NCI-H446 treated with DMSO at 0.1 percent for 48 hours (cell line): ENCODE data around the gene DGCR6L.
"Not testable (repeated sequence)": the region's sequence is repeated elsewhere in the genome, so short reads cannot be mapped to it uniquely, and the experiment has no call there.

Source experiments
- DNase-seq: peaks from one replicate; lab custom pipeline; 2025; lab: John Stamatoyannopoulos, UW

DGCR6L gene

DNA sequence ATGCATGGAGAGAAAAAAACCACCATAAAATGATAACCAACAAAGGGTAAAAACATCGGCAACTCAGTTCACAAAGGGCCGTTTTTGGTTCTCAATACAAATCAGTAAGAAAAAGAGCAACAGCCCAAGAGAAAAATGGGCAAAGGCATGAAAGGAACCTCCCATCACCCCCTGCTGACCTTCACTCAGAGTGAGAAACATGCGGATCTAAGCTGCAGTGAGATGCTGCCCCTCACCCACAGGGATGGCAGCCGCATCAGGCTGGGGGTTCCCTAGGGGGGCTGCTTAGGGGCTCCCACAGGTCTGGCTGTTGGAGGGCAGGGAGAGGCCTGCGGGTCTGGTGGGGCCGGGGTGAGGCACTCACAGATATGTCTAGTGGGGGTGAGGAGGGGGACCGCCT, 44.5 kb downstream of the DGCR6L start:
- DNase-seq, result not testable (repeated sequence)

DNA sequence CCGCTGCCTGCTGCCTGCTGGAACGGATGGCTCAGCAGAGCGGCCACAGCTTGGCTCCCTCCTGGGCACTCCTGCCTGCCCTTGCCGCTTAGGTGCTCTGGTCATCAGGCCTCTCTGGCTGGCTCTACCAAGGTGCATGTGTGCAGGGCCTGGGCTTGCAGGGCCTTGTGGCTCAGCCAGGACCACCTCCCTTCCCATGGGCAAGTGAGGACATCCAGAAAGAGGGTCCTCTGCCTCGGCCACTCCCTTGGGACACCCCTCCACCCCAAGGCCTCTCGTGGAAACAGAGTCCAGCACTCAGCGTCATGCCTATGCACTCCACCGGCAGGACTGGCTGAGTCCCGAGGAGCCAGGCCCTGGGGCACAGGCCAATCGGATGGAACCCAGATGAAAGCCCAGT, 45.5 kb downstream of the DGCR6L start:
- DNase-seq, result not testable (repeated sequence)

DNA sequence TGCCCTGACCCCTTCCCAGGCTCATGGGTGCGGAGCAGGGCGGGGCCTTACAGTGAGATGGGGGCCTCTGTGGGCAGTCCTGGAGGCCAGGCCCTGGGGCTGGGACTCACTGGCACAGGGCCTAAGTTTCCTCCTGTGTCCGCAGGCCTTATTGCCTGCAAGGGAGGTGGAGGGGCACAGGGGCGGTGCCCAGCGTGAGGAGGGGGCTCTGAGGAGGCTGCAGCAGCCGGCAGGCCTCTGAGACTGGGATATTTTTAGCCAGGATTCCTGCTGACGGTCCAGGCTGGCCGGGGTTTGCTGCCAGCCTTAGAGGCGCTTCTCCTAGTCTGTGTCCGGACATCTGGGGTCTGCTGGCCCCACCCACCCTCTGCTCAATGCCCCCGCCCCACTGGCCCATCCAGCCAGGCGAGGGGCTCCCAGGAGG, 46.1 kb downstream of the DGCR6L start:
- DNase-seq, result no peak

DNA sequence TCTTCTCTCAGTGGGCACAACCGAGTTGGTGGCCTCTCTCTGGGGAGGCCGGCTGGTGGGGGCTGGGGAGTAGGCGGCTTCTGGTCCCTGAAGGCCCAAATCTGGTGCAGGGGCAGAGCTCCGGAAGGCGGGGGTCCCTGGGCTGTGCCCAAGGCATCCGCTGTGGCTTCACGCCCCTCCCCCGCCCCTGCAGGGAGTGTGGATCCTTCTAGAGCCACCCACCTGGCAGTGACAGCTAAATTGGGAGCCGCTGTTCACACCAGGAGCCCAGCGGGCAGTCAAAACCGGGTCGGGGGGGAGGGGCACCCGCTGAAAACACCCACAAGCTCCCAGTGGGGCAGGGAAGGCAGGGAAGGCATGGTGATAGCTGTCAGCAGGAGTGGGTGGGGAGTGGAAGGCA, 47.2 kb downstream of the DGCR6L start:
- DNase-seq, result no peak

DNA sequence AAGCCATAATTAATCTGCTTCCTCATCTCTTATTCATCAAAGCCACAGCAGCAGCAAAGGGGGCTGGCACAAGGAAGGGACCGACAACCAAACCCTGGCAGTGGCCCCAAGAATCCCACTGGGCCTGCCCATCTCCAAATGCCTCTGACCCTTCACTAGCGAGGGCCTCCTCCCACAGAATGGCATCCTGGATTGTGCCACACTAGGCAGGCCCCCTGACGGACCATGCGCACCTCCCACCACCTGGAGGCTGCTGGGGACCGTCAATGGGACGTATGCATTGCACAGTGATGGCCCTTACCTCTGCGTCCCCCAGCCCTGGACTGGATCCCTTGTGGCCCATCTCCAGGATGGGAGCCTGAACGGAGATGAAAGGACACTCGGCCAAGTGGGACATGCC, 47.7 kb downstream of the DGCR6L start:
- DNase-seq, result no peak

DNA sequence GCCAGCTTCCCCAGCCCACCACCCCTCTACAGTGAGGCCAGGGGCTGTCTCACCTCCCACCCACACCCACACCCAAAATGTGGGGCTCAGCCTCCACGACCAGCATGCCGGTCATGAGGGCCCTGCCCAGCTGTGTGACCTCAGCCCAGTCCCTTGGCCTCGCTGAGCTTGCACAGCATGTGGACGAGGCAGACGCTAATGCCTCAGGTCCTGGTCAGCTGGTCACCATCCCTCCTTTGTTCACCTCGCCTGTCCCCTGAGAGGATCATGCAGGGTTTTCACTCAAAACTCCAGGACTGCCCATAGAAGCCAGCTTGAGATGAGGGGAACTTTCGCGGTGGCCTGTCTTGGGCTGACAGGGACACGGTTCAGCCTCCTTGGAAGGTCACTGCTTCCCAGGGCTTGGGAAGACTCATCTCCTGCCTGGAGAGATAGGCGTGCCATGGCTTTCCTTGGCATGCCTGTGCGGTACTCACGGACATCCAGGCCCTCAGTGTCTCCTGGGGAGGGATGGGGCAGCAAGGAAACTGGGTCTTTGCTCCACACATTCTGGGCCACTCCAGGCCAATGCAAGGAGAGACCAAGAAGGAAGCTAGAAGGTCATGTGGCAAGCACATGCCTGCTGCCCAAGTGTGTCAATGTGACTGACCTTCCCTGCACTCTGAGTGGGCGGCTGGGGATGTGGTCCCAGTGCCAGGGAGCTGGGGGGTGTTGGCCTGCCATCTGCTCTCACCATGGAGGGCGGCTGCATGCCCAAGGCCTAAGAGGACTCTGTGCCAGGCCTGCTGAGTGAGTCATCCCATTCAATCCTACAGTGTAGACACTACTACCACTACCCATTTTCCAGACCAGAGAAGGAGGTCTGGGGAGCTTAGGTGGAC, 48.5 kb downstream of the DGCR6L start:
- DNase-seq, result peak; percentile 71

DNA sequence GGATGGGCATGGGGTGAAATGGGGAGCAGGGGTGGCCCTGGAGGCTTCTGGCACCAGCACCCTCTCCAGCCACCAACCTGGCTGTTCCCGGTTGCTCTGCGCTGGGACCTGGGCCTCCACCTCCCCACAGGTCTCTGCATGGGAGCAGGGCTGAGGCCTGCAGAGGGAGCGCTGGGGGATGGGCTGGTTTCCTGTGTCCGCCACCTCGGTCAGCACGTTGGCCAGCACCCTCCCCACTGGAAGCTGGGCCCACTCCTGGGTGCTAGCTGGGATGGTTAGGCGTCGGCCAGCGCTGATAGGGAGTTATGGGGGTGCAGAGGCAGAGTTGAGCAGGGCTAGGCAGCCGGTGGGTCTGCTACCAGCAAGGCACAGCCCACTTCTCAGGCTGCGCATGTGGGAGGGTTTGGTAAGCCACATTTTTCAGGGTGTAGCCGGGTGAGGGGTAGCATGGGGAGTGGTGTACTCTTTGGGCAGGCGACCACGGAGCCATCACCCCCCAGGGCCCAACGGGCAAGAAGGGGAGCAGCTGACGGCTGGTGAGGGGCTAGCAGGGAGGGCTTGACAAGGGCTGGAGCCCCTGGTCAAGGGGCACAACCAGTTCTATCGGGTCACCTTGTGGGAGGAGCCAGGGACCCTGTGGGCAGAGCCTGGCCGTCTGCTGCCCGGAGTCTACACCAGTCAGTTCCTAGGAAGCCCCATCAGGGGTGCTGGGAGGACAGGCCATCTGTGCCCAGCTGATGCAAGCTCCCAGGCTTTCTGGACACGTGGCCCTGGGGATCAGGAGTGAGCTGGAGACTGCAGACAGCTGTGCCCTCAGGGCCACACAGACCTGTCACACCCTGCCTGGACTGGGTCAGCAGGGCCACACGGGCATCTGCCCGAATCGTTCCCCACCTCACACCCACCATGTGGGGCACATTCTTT, 49.4 kb downstream of the DGCR6L start:
- DNase-seq, result not testable (repeated sequence)

DNA sequence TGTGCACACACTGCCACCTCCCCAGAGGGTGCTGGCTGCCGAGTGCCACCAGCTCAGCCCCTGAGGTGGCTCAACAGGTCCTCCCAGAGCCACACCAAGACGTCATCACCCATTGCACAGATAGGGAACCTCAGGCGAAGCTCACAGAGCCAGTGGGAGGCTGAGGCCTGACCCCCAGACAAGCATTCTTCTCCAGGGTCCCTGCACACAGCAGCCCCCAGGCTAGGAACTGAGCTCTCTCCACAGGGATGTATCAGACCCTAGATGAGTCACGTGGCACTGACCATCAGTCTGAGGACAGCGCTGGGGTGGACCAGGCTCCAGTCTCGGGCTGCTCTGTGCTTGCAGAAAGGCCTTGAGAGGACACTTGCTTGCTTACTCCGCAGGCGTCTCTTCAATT, 50.2 kb downstream of the DGCR6L start:
- not testable (repeated sequence) for DNase-seq

DNA sequence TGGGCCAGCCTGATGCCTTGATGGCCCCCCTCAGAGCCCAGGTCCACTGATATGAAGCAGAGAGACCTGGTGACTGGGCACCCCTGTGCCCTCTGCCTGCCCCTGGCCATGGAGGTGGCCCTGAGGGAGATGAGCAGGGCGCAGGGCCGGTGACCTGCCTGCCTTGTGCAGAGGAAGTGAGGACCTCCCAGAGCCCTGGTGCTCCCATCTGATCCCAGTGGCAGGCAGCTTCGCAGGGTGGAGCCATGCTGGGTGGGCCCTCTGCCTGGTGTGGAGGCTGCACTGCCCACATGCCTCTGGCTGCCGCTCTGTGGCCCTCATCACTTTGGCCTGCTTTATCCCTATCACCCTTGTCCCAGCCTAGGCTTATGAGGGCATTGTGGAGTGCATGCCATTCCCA, 50.7 kb downstream of the DGCR6L start:
- not testable (repeated sequence) for DNase-seq

DNA sequence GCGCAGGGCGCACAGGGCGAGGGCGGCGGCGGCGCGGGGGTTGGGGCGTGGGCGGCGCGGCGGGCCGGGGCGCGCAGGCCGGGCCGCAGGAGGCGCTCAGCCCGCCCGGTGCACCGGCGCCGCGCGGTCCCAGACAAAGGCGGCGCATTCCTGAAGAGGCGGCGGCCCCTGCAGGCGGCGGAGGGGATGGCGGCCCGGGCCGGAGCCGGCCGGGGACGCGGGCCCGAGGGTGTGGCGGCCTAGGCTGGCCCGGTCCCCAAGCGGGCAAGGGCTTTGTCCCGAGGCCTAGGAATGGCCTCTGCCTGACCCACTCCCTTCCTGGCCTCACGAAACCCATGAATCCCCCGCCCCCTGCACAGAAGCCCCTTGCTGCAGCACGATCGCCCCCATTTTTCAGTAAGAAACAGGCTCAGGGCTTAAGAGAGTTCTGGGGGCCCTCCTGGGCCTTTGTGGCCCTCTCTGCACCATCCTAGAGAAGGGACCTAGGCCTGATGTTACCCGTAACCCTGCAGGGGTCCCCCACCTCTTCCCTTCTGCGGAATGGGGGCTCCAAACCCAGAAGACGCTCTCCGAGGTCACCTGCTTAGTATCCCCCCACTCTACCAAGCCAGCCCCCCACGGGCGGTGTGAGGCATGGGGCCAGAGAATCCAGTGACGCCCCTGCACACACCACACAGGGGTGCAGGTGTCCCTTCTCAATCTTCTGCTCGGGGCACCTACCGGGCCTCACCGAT, 51.4 kb downstream of the DGCR6L start, which contains the start of gene RTN4R:
TSS of gene RTN4R (minus strand) at position 40 of the 734 bp plus-strand sequence. CDS start 226 bp downstream, outside the sequence.
- DNase-seq, result no peak

DNA sequence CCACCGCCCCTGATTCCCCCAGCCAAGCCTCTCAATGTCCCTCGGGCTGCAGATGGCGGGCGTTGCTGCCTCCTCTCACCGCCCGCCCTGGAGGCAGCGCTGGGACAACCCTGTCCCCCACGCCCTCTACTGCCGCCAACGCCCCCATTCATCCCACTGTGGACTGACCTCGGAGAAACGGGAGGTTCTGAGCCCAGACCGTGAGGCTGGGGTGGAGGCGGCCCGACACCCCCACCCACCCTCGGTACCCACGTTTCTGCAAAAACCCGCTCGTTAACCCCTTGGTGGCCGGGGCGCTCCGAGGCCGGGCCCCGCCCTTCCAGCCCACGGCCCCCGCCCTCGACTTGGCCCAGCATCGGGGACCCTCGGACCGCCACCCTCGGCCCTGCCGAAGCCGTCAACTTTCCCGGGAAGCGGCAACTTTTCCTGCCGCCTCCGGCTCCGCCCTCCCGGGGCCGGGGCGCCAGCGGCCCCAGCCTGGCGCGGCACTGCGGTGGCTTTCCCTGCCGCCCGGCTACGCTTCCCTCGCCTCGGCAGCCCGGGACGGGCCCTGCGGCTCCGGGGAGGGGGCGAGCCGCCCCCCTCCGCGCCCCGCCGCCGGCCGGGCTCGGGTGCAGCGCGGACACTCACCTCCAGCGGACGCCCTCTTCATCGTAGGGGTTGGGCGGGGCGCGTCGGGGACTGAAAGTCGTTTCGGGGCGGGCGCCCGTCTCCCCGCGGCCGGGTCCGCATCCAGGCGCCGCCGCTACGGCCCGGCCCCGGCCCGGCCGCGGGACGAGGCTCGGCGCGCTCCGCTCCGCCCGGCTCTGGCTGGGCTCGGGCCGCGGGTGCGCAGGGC, 52.2 kb downstream of the DGCR6L start:
- DNase-seq, result no peak

DNA sequence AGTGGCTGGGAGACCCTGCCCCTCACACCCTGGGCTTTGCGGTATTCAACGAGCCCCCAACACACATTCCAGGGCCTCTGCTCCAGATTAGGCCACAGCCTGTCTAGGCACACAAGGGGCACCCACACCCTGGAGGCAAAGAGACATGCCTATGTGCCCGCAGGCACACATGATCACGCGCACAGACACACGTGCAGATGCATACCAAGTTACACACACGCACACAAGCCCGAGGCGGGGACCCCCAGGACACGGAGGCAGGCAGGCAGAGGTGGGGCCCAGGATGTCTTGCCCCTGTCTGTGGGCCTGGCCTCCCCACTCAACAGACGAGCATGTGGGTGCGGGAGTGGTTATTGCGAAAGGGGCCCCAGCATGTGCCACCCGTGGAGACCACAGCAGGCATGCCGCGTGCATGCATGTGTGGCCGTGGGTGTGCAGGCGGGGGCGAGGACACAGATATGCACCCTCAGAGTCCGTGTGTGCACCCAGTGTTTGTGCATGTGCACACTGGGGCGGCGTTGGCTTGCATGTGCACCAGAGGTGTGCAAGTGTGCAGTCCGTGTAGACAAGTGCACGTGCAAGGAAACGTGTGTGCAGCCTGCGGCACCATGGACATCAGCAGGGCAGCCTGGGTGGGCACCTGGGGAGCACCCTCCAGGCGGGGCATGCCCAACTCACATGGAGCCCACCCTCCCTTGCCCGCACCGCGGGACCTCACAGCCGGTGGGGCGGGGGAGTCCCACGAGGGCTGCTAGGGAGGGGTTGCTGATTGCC, 53.0 kb downstream of the DGCR6L start:
- not testable (repeated sequence) for DNase-seq

DNA sequence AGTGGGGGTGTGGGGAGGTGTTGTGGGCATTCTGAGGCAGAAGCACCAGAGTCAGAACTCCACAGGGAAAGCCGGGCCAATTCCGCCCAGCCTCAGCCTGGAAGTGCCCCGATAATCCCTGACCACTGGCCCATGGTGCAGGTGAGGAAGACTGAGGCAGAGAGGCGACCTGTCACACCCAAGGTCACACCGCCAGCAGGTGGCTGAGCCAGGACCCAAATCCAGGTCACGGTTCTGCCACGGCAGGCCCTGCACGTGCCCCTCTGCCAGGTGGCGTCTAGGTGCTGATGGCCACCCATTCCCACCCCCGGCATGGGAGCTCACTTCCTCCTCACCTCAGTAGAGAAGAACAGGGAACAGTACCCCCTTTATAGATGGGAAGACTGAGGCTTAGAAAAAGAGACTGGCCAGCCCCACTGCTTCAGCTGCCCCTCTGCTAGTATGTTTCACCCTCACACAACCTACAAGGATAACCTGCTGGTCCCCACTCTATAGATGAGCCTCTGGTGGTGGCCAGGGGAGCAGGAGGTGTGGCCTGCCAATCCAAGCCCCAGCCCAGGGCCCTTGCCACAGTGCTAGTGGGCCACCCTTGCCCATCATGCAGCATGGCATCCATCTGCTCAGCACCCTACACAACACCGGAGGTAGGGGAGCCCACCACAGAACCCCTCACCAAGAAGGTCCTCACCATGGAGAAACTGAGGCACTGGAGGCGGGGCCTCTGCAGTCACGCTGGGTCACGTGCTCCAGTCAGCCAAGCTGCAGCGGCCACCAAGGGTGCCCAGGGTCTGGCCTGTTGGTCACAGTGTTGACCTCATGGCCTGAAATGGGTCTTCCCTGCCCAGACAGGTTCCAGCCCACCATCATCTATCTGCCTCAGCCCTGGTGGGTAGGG, 53.8 kb downstream of the DGCR6L start:
- not testable (repeated sequence) for DNase-seq

DNA sequence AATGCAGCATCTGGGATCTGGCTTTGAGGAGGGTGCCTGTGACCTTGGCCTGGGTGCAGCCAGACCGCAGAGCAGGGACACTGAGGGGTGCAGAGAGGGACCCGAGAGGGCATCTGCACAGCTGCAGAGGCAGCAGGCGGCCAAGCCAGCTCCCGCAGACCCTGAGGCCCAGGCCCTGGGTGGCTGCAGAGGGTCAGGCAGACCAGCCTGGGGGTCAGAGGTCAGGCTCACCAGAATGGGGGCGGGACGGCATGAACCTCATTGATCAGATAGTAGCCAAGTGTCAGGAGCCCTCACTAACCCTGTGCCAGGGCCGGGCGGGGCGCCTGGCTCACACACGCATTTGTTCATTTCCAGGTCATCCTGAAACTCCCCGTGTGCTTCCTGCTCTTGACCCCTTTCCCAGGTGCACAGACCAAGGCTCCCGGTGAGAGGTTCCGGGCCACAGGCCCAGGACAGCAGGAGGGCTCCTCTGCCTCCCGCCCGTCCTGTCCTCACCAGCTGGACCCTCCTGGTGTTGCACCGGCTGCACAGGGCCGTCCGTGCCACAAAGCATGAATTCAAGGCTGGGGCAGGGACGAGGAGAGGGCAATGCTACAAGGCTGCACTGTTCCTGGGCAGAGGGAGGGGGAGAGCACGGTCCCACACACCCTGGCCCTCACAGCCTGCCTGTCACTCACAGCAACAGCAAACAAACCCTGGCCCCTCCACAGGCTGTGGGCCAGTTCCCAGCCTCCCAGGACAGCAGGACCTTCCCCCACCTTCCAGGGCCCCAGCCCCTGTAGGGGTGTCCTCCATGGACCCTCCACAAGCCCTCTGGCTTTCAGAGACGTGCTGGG, 55.0 kb downstream of the DGCR6L start:
- DNase-seq, result no peak
